ENCODE results near the gene TEKTIP1. TPM values are rescaled to one million over a fixed set of nuclear protein-coding genes. Genes with fewer than 3 reads are reported as not detected.

TEKTIP1 gene
- total RNA-seq, 1 donor from 2014 or later, result 1.4 TPM

GRCh38 chr19:3497757-3498520, 41.0 kb upstream of the TEKTIP1 start:
- no peak for TF ChIP-seq CTCF (IDR thresholded peaks at IDR 0.05; ENCODE audit: unreplicated experiment)
- H3K9me3 Mint-ChIP-seq (ENCODE audit: unreplicated experiment), result no peaks in the 10 kb centered on the region
- no peak for DNase-seq (ENCODE audit: low spot score)
- H3K27me3 Mint-ChIP-seq (ENCODE audit: unreplicated experiment), result peaks cover 6% of the 10 kb centered on the region
- H3K27ac Mint-ChIP-seq (ENCODE audit: unreplicated experiment), result no peak overlapping the region
- peaks cover 6% of the 10 kb centered on the region for H3K4me1 Mint-ChIP-seq (ENCODE audit: unreplicated experiment)
- H3K4me3 Mint-ChIP-seq (ENCODE audit: unreplicated experiment), result no peak overlapping the region
- H3K36me3 Mint-ChIP-seq (ENCODE audit: low read depth, unreplicated experiment), result peaks cover 10% of the 10 kb centered on the region

- TF ChIP-seq CTCF (IDR thresholded peaks at IDR 0.05; ENCODE audit: unreplicated experiment), result no peak
- Mint-ChIP-seq H3K27ac (ENCODE audit: unreplicated experiment) (peak overlapping the region; percentile 98), H3K36me3 (ENCODE audit: low read depth, unreplicated experiment) (peaks cover 4% of the 10 kb centered on the region), H3K27me3 (ENCODE audit: unreplicated experiment) (peaks cover 5% of the 10 kb centered on the region), H3K9me3 (ENCODE audit: unreplicated experiment) (no peaks in the 10 kb centered on the region), H3K4me3 (ENCODE audit: unreplicated experiment) (peak overlapping the region; percentile 98), H3K4me1 (ENCODE audit: unreplicated experiment) (peaks cover 11% of the 10 kb centered on the region)
- DNase-seq (ENCODE audit: low spot score), result no peak
These were observed 39.1 kb upstream of the TEKTIP1 start for GRCh38 chr19:3499738-3500428.

GRCh38 chr19:3500429-3501101, 38.4 kb upstream of the TEKTIP1 start, which contains the start of gene DOHH:
DOHH (minus strand) TSS chr19:3500674; CDS start chr19:3496814, 3,860 bp downstream.
- peak within 1 kb of the TSS; percentile 98 for H3K4me3 Mint-ChIP-seq (ENCODE audit: unreplicated experiment)
- peaks cover 4% of the 10 kb centered on the region for H3K36me3 Mint-ChIP-seq (ENCODE audit: low read depth, unreplicated experiment)

GRCh38 chr19:3501780-3502179, 37.2 kb upstream of the TEKTIP1 start:
- Mint-ChIP-seq H3K36me3 (ENCODE audit: low read depth, unreplicated experiment) (peaks cover 4% of the 10 kb centered on the region), H3K4me3 (ENCODE audit: unreplicated experiment) (no peak overlapping the region), H3K27me3 (ENCODE audit: unreplicated experiment) (peaks cover 11% of the 10 kb centered on the region), H3K27ac (ENCODE audit: unreplicated experiment) (no peak overlapping the region), H3K9me3 (ENCODE audit: unreplicated experiment) (no peaks in the 10 kb centered on the region), H3K4me1 (ENCODE audit: unreplicated experiment) (peaks cover 11% of the 10 kb centered on the region)
- no peak for TF ChIP-seq CTCF (IDR thresholded peaks at IDR 0.05; ENCODE audit: unreplicated experiment)
- no peak for DNase-seq (ENCODE audit: low spot score)

More at GRCh38 chr19:3500429-3501101, 38.4 kb upstream of the TEKTIP1 start, which contains the start of gene DOHH:
- TF ChIP-seq CTCF (IDR thresholded peaks at IDR 0.05; ENCODE audit: unreplicated experiment), result no peak
- Mint-ChIP-seq H3K9me3 (ENCODE audit: unreplicated experiment) (no peaks in the 10 kb centered on the region), H3K27ac (ENCODE audit: unreplicated experiment) (peak within 1 kb of the TSS; percentile 98), H3K4me1 (ENCODE audit: unreplicated experiment) (peaks cover 11% of the 10 kb centered on the region), H3K27me3 (ENCODE audit: unreplicated experiment) (peaks cover 7% of the 10 kb centered on the region)
- DNase-seq (ENCODE audit: low spot score), result peak; percentile 87
